ENCODE data around the gene PDXDC1.
"Not testable (repeated sequence)": the region's sequence is repeated elsewhere in the genome, so short reads cannot be mapped to it uniquely, and the experiment has no call there.

PDXDC1 gene

DNA sequence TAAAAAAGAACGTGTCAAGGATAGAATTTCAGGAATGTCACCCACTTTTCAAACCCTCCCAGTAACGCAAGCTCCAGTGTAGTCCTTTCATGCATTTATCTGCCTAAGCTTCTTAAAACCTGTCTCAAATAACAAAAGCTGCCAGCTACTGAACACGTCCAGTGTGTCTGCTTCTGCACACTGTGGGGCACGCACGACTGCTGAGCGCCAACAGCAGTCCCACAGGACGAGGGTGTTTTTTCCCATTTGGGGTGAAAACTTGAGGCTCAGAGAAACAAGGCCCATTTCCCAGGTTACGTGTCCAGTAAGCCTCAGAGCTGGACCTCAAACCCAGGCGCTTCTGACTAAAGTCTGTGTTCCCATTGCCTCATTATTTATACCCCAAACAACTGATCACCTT is 63.9 kb downstream of the PDXDC1 start:
- no peak for DNase-seq

DNA sequence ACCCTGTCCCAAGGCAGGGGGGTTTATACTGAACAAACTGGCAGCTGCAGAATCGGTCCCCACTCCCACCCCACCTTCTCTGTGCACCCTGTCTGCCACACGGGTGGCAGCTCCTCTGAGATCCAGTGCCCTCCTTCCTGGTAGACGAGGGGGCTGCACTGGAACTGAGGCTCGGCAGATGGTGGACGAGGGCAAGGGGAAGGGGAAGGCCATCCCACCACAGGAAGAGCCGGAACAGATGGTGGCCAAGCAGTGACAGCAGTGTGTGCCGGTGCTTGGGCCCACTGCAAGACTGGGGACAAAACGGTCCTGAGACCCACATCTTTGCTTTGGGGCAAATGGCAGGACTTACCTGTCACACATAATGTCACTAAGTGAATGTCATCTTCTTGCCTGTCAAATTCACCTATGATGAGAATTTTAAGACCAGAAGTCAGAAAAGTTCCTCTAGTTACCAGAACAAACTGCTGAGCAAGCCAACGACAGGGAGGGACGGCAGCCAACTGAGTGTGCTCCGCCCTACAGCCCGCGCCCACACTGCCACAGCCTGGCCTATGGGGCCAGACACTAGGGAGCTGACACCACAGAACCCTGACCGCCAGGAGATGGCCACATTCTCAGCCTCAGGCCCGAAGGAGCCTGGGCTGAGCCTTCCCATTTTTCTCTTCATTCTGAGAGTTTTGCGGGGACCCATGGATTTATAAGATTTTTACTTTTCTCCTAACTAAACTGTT is 66.6 kb downstream of the PDXDC1 start:
- no peak for DNase-seq

DNA sequence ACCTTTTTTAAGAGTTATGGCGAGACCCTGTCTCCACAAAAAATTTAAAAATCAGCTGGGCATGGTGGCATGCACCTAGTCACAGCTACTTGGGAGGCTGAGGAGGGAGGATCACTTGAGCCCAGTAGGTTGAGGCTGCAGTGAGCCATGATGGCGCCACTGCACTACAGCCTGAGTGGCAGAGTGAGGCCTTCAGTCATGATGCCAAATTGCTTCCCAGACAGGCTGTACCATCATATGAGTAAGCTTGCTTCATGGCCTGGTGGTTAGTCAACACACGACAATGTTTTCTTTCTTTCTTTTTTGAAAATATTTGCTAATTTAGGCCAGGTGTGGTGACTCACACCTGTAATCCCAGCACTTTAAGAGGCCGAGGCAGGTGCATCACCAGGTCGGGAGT is 68.5 kb downstream of the PDXDC1 start:
- no peak for DNase-seq

DNA sequence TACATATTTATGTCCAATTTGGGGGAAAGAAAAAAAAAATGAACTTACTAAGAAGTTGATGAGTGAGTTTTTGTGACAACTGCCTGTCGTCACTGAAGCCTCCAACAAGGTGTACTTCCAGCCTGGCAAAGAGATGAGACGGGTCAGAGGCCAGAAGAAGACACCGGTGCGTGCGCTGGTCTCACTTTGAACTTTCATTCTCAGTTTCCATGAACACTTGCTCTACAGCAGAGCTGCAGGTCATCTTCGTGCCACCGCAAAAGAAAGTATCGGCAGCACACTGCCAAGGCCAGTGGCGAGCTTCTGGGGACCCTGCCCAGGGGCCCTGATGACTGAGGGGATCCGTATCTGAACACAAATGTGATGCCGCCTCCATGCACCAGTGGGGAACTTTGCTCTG is 69.5 kb downstream of the PDXDC1 start:
- no peak for DNase-seq

DNA sequence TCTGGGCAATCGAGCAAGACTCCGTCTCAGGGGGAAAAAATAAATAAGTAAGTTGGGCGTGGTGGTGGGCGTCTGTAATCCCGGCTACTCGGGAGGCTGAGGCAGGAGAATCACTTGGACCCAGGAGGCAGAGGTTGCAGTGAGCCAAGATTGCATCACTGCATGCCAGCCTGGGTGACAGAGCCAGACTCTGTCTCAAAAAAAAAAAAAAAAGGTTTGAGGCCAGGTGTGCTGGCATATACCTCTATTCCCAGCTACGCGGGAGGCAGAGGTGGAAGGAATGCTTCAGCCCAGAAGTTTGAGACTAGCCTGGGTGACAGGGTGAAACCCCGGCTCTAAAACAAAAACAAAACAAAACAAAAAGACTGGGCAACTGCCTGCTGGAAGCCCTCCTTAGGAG is 70.4 kb downstream of the PDXDC1 start:
- DNase-seq, result not testable (repeated sequence)

DNA sequence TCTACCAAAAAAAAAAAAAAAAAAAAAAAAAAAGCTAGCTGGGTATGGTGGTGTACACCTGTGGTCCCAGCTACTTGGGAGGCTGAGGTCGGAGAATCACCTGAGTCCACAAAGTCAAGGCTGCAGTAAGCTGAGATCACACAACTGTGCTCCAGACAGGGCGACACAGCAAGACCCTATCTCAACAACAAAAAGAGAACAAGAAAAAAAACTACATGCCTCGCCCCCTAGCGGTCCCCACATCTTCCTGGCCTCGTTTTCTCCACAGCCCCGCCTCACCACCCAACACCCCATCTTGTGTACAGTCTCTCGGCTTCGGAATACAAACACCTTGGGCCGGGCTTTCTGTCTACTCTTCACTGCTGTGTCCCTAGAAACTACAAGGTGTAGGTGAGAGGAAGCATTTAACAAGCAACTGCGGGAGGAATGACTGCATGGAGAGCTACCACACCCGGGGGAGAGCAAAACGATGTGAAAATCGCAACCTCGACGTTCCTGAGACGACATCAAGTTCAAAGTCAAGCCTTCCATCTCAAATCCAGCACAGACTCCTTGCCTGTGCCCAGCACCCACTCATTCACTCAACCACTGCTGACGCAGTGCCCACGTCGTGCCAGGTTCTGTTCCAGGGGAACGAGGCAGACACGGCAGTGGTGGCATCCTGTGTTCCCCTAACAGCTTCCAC is 72.0 kb downstream of the PDXDC1 start:
- DNase-seq, result no peak

DNA sequence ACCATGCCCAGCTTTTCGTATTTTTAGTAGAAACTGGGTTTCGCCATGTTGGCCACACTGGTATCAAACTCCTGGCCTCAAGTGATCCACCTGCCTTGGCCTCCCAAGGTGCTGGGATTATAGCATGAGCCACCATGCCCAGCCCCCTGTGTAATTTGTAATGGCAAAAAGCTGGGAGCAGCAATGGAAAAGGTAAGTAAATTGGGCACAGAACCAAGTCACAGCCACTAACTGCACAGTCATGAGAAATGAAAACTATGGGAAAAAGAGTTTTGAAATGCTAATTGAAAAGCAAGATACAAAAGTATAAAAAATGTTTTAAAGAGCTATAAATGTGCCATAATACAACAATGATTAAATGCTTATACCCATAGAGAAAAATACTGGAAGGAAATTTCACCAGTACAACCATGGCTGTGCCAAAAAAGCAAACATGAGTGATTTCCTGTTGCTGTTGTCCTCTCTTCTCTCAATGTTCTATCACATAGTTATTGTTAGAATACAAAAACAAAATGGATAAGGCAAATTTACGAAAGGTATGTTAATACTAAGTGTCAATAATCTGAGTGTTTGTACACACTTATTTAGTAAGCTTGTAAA is 74.9 kb downstream of the PDXDC1 start:
- DNase-seq, result no peak

DNA sequence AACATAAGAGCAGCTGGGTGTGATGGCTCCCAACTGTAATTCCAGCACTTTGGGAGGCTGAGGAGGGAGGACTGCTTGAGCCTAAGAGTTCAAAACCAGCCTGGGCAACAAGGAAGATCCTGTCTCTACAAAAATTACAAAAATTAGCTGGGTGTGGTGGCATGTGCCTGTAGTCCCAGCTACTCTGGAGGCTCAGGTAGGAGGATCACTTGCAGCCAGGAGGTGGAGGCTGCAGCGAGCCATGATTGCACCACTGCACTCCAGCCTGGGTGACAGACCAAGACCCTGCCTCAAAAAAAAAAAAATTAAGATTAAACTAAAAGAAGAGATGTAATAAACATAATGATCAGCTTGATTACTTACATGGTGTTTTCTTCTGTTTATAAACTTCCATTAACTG is 75.6 kb downstream of the PDXDC1 start:
- not testable (repeated sequence) for DNase-seq

DNA sequence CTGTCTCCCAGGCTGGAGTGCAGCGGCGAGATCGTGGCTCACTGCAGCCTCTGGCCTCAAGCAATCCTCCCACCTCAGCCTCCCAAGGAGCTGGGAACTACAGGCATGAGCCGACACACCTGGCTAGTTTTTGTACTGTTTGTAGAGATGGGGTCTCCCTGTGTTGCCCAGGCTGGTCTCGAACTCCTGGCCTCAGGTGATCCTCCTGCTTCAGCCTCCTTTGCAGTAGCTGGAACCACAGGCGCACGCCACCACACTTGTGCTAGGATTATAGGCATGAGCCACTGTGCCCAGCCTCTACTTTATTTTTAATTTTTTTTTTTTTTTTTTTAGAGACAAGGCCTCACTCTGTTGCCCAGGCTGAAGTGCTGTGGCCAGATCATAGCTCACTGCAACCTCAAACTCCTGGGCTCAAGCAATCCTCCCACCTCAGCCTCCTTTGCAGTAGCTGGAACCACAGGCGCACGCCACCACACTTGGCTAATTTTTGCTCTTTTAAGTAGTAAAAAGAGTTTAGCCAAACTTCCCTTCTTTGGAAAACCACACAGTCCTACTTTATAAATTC is 76.6 kb downstream of the PDXDC1 start:
- no peak for DNase-seq

DNA sequence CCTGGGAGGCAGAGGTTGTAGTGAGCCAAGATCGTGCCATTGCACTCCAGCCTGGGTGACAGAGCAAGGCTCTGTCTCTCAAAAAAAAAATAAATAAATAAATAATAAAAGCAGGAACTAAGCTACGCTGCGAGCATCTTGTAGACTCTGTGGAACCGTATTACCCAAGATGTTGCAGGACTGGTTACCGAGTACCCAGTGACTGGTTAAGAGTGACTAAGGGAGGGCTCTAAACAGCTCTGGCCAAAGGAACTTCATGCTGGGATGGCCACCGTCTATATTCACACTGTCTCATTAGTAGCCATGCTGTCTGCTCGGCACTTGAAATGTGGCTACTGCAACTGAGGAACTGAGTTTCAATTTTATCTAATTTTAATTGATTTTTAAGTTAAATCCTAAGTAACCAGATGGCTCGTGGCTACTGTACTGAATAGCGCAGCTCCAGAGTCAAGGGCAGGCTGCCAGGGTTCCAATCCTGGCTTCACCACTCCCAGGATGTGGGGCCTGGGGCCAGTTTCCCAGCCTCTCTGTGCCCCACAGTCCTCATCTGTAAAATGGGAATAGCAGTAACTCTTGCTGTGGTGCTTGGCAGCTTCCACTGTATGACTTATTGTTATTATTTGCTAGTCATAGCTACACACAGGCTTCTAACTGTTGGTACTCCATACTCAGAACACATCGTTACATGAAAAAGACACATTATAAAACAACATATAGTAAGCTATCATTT is 78.1 kb downstream of the PDXDC1 start:
- DNase-seq, result no peak

DNA sequence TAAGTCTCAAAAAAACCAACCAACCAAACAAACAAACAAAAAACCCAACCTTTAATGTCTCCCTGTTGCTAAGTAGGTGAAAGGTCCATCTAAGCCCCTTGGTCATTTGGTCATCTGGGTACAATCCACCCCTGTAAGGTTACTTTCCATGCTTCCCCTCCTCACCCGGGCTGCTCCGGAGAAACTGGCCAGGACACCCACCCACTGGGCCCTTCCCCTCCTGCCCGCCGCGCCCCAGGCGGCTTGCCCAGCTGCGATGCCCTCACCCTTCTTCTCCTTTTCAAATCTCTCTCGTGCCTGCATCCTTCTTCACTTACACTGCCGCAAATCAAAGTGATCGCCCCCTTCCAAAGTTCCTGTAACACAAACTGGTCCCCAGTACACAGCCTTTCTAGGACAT is 79.1 kb downstream of the PDXDC1 start:
- DNase-seq, result no peak

DNA sequence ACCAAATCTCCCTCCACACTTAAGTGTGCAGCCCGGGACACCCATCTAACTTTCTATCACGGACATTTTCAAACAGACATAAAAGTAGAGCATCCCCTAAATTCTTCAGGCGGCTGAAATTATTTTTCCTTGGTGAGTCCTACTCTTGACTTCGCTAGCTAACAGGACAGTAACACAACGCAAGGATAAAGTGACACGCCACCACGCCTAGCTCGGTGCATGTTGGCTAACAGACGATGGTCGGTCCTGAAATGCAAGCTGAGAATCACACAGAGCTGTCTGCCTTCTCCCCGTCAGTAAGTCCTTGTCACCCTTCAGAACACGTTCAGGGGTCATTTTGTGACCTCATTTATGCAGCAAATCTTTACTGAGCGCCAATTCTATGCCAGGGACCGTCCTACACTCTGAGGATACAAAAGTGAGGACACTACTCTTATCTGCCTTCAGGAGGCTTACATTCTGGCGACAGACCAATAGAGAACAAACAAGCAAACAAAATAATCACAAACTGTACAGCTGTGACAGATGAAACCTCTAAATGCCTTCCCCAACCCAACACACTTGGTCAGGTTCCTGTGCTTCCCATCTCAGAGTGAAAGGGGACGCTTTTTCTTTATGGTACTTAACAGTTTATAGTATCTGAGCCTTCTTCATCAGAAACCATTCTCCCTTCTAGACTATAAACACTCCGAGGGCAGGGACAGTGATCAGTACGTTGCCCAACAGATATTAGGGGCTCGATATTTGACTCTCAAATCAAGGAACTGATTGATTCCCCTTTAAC is 79.7 kb downstream of the PDXDC1 start:
- DNase-seq, result no peak

DNA sequence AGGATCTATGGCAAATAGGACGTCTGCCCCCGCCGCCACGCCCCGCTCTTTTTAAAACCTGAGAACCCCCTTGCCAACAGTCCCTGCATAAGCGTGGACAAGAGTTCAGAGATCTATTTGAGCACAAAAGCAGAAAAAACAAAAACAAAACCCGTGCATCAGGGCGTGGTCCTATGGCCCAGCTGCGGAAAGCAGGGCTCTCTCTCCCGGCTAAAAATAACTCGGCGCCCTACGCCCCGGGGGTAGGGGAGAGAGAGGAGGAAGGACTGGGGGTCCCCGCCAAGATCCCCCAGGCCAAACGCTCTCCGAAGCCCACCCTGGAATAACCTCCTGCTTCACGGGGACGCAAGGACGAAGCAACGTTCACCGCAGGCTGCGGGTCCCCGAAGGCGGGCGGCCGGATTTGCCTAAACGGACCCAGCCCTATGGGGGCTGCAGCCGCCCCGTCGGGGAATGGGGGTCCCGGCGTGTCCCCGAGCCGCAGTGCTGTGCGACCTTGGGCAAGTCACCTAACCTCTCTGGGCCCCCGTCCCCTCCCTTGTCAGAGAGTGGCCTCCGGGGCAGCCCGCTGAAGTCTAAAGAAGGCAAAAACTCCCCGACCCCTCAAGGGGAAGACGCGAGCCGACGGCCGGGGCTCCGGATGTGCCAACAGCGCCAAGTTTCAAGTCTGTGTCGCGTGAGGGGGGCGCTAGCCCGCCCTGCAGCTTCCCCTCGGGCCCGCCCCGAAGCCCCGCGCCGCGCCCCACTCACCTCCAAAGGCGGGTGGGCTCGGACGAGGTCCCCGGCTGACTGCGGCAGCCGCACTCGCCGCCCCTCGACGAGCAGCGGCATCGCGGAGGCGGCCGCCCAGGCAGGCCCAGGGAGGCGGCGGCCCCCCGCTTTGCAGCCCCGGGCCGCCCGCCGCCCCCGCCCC is 80.6 kb downstream of the PDXDC1 start:
- DNase-seq, result no peak

DNA sequence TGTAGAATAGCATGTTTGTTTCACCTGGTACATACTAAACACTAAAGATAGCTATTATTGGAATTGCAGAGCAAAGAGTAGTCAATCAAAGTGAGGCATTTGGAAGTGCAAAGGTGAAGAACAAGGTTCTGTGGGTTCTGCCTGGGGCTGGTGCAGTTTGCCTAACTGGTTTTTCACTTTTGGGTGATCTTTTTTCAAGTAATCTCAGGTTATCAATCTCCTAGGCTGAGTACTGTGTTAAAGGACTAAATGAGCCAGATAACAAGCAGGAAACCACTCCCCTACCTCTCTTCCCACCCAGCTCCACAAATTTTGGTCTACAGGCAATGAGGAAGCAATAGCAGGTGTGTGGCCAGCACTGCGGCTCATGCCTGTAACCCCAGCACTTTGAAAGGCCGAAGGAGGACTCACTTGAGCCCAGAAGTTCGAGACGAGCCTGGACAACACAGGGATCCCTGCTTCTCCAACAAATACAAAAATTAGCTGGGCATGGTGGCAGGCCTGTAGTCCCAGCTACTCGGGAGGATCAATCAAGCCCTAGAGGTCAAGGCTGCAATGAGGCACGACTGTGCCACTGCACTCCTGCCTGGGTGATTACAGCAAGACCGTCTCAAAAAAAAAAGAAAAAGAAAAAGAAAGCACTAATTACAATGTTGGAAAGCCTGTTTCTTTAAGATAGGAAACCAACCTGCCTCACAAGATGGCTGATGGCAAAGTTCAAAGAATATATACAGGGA is 83.0 kb downstream of the PDXDC1 start:
- no peak for DNase-seq

DNA sequence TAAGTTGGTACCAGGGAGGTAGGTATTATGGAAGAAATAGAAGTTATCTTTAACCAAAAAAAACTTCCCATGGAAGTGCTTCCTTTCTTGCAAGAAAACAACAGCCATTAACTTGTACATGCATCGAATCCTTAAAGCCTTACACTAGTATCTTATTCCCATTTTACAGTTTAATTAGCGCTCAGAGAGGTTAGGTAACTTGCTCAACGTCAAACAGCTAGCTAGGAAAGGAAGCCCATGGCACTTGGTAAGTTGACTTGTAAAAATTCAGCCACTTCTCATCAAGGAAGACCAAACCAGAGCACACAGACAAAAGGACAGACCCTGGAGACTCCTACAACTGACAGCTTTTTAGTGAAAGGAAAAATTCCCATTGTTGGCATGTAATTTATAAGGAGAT is 84.5 kb downstream of the PDXDC1 start:
- no peak for DNase-seq

DNA sequence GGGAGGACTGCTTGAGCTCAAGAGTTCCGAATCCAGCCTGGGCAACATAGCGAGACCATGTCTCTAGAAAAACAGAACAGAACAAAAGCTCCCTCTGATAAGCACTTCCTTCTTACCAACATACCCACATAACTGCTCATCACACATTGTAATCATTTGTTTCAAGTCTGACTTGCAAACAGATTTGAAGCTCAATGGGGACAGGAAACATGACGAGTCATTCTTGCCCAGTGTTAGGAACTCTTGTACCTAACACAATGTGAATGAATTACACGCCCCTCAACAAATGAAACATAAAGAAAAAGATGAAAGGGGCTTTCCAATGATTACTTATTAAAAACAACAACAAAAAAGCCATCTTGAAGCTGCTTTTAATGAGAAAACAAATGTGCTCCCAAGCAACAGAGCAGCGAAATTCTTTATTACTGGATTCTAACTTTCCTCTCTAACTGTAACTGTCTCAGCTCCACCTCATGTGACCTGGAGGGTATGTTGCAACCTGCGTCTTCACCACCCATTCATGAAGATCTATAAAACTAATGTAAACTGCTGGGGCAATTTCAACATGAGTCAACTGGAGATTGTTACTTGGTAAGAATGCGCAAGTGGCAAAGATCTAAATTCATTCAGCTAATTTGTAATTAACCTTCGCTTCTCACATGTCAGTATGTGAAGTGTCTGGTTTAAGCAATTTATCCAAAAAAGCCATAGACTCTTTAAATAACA is 87.4 kb downstream of the PDXDC1 start:
- not testable (repeated sequence) for DNase-seq

DNA sequence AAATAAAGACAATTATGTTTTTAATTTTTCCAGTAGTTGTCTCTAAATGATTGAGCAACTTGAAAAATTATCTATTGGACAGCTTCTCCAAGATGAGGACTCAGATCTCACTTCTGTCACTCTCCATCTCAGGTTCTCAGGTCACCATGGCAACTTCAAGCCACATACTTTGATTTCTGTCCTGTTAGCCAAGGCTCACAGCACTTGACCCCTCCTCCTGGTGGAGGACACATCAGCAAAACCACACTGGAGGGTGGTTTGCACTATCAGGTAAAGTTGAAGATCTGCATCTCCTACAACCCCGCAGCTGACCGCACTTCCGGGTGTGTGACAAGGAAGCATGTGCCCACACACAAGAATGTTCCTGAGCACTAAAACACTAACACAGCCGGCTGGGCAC is 91.1 kb downstream of the PDXDC1 start:
- DNase-seq, result not testable (repeated sequence)

DNA sequence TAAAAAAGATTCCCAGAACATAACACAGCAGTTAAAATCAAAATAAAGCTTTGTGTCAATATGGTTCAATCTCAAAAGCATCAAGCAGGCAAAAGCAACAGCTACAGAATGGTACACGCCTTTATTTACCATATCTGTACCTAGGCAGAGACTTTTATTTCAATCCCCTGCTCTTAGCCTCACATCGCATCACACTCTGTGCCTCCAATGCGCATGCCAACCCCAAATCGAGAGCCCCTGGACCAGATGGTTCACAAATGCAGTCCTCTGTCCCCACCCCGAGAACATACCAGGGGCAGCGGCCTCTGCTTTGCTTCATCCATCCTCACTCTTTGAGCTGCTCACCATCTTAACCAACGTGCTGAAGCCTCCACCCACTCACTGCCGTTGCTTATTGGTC is 91.9 kb downstream of the PDXDC1 start:
- DNase-seq, result not testable (repeated sequence)

DNA sequence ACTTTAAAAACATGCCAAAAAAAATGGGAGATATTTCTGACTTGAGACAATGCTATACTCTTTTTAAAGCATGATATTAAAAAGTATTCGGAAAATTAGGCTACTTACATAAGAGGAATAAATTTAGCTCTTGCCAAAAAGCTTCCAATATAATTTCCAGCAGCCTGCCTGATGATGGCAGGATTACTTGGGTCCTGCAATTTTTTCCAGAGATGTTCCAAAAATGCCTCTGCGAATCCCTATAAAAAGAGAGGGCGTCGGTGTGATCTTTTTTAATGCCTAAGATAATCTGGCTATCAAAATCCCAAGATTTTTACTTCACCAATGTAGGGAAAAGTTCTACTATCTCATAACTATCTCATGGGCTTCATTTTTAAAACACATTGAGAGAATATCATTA is 96.2 kb downstream of the PDXDC1 start:
- DNase-seq, result not testable (repeated sequence)
